Body of pancreas (tissue), 4 donors: ENCODE results near the gene BRF1. TPM values are rescaled to one million over a fixed set of nuclear protein-coding genes. Genes with fewer than 3 reads are reported as not detected.

Source experiments
- ATAC-seq: fragments of 150-250 bp; one replicate; pipeline ENCODE4 v1.9.1; 2016
- DNase-seq, 4 donors: peaks; one replicate each; pipeline ENCODE4 v3.0.0-alpha.2; 2019
- H3K27ac ChIP-seq, 4 donors: fragments of 200-600 bp; sonication (generic); 1 replicate in 3 of 4; 2 replicates in 1 of 4; pipeline versions ENCODE4 v1.5.1 to v1.6.1; 2016 to 2019; ENCODE audit warnings: mild to moderate bottlenecking in 1 of 4, mixed read lengths in 1 of 4, moderate library complexity in 1 of 4
- H3K27me3 ChIP-seq, 2 donors: fragments of 200-600 bp; sonication (generic); one replicate each; pipeline ENCODE4 v1.6.0; 2016; ENCODE audit warnings: mild to moderate bottlenecking in 1 of 2
- H3K36me3 ChIP-seq, 2 donors: fragments of 200-600 bp; sonication (generic); replicated peaks in 1 of 2; 2 replicates each; pipeline ENCODE4 v1.5.1; 2016; ENCODE audit warnings: low read depth in 2 of 2; ENCODE audit not compliant: insufficient read depth in 1 of 2
- H3K4me1 ChIP-seq: fragments of 200-600 bp; sonication (generic); one replicate; pipeline ENCODE4 v1.6.0; 2016
- H3K4me3 ChIP-seq, 2 donors: fragments of 200-600 bp; sonication (generic); 1 replicate in 1 of 2; 2 replicates in 1 of 2; pipeline ENCODE4 v1.5.1; 2016 to 2019
- H3K9me3 ChIP-seq, 3 donors: fragments of 200-600 bp; sonication (generic); 1 replicate in 2 of 3; 2 replicates in 1 of 3; pipeline ENCODE4 v1.5.1; 2016
- CTCF ChIP-seq, 7 experiments: fragments of 450-650 bp in 4 of 7; fragments of 200-600 bp in 3 of 7; sonication (generic) in 3 of 7; IDR thresholded peaks; one replicate each; pipeline ENCODE4 v1.5.1; 2016 to 2019; ENCODE audit warnings: antibody characterized with exemption in 7 of 7
- POLR2A ChIP-seq, 3 donors: fragments of 450-650 bp; IDR thresholded peaks; one replicate each; pipeline ENCODE4 v1.6.1; 2016; ENCODE audit warnings: antibody characterized with exemption in 3 of 3, mild to moderate bottlenecking in 2 of 3
- WGBS, 2 donors: methylation state at CpG; one replicate each; pipeline ENCODE4 v1.1.5; 2017; 5-methylcytosine and 5-hydroxymethylcytosine counted together
- intact Hi-C: fragments of 100-400 bp; cut with DNase I; formaldehyde crosslinking; loops from one replicate; pipeline ENCODE4 v1.15.1; 2023
- total RNA-seq, 2 donors: library from RNA; depleted of rRNA; stranded (reverse); fragments of >200 nt; gene quantifications; one replicate each; pipeline ENCODE4 v1.1.0, GENCODE V29; 2016

The BRF1 gene
- total RNA-seq, 2 donors from 2014 or later = 54.5 to 86.7 TPM

GRCh38 chr14:105313381-105314286, 12.8 kb upstream of the BRF1 start:
- Histone ChIP-seq H3K9me3 (no peaks in the 10 kb centered on the region), H3K27ac (peak overlapping the region; percentile 74 to 94 (median 86)), H3K36me3 (no peaks in the 10 kb centered on the region), H3K27me3 (no peaks in the 10 kb centered on the region), H3K4me3 (peak overlapping the region; percentile 43 to 61), H3K4me1 (peaks cover 51% of the 10 kb centered on the region)
- intact Hi-C loops = no loop called here
- peak in 2 of 4 donors; percentile 32 to 48 for DNase-seq
- WGBS, 2 donors = 29 to 49% methylated on average over 16 to 31 of the region's 48 CpGs
- ATAC-seq = no peak
- TF ChIP-seq POLR2A (IDR thresholded peaks at IDR 0.05) (no peak), CTCF (IDR thresholded peaks at IDR 0.05) (no peak)

GRCh38 chr14:105312973-105313372, 12.2 kb upstream of the BRF1 start:
- no peaks in the 10 kb centered on the region for H3K9me3 ChIP-seq
- no peak overlapping the region for H3K27ac ChIP-seq
- H3K4me1 ChIP-seq = peaks cover 48% of the 10 kb centered on the region
- 93% methylated on average over 13 of the region's 13 CpGs; no CpG with 5 or more reads in 1 of the 2 donors for WGBS, 2 donors
- H3K27me3 ChIP-seq = no peaks in the 10 kb centered on the region
- TF ChIP-seq POLR2A (IDR thresholded peaks at IDR 0.05) = no peak
- no peak for TF ChIP-seq CTCF (IDR thresholded peaks at IDR 0.05)
- ATAC-seq (no peak), DNase-seq (no peak)
- intact Hi-C loops = no loop called here
- no peak overlapping the region for H3K4me3 ChIP-seq
- H3K36me3 ChIP-seq = no peaks in the 10 kb centered on the region

- DNase-seq (no peak), ATAC-seq (no peak)
- no peak overlapping the region for H3K4me3 ChIP-seq
- peaks cover 37% of the 10 kb centered on the region for H3K4me1 ChIP-seq
- H3K36me3 ChIP-seq = no peaks in the 10 kb centered on the region
- no peaks in the 10 kb centered on the region for H3K9me3 ChIP-seq
- 87 to 100% methylated on average over 3 to 12 of the region's 12 CpGs for WGBS, 2 donors
- H3K27me3 ChIP-seq = no peaks in the 10 kb centered on the region
- peak overlapping the region in 3 of 4 donors; percentile 24 to 56 (median 27) for H3K27ac ChIP-seq
- intact Hi-C loops = no loop called here
- TF ChIP-seq CTCF (IDR thresholded peaks at IDR 0.05) (no peak), POLR2A (IDR thresholded peaks at IDR 0.05) (no peak)
These were observed 11.0 kb upstream of the BRF1 start for GRCh38 chr14:105311838-105312237.

- TF ChIP-seq POLR2A (IDR thresholded peaks at IDR 0.05) (no peak), CTCF (IDR thresholded peaks at IDR 0.05) (peak in 3 of 7 experiments; percentile 15 to 29 (median 26))
- H3K27me3 ChIP-seq = no peaks in the 10 kb centered on the region
- H3K4me1 ChIP-seq = peaks cover 21% of the 10 kb centered on the region
- ATAC-seq (peak; percentile 39), DNase-seq (peak; percentile 48 to 78 (median 72))
- peak overlapping the region in 2 of 4 donors; percentile 23 to 28 for H3K27ac ChIP-seq
- WGBS, 2 donors = 37 to 50% methylated on average over 8 of the region's 8 CpGs
- no peak overlapping the region for H3K4me3 ChIP-seq
- no peaks in the 10 kb centered on the region for H3K9me3 ChIP-seq
- intact Hi-C loops = no loop called here
- no peaks in the 10 kb centered on the region for H3K36me3 ChIP-seq
These were observed 8.6 kb upstream of the BRF1 start for GRCh38 chr14:105309371-105309770.
